Ectodermal cell (in vitro differentiated cells): ENCODE measurements around the gene DUSP23.

Experiments used
- H3K27ac ChIP-seq: 2 replicates; pipeline ENCODE4 v1.7.0; 2013; ENCODE audit warnings: mild to moderate bottlenecking, low read depth, low read length; ENCODE audit not compliant: insufficient read depth, poor library complexity, severe bottlenecking
- H3K27me3 ChIP-seq: 2 replicates; pipeline ENCODE4 v1.7.0; 2013; ENCODE audit warnings: mild to moderate bottlenecking, low read length; ENCODE audit not compliant: insufficient read depth, control insufficient read depth, poor library complexity, severe bottlenecking
- H3K36me3 ChIP-seq: one replicate; pipeline ENCODE4 v1.7.0; 2013; ENCODE audit warnings: low read length; ENCODE audit not compliant: control insufficient read depth, insufficient read depth
- H3K4me1 ChIP-seq: one replicate; pipeline ENCODE4 v1.7.0; 2013; ENCODE audit warnings: low read length; ENCODE audit not compliant: control insufficient read depth, insufficient read depth
- H3K4me3 ChIP-seq: 2 replicates; pipeline ENCODE4 v1.7.0; 2013; ENCODE audit warnings: low read depth, low read length, control low read depth; ENCODE audit not compliant: insufficient read depth
- H3K9me3 ChIP-seq: 2 replicates; pipeline ENCODE4 v1.7.0; 2013; ENCODE audit warnings: mild to moderate bottlenecking, low read length, moderate library complexity; ENCODE audit not compliant: control insufficient read depth
- WGBS, 2 experiments: methylation state at CpG; one replicate each; pipeline ENCODE4 v1.1.7; 2013; ENCODE audit warnings: missing lambda C conversion rate in 2 of 2; 5-methylcytosine and 5-hydroxymethylcytosine counted together

The DUSP23 gene

GRCh38 chr1:159800177-159800930 lies 19.6 kb downstream of the DUSP23 start:
- H3K9me3 ChIP-seq: no peaks in the 10 kb centered on the region
- H3K36me3 ChIP-seq: no peaks in the 10 kb centered on the region
- H3K4me3 ChIP-seq: no peak overlapping the region
- H3K27me3 ChIP-seq: no peaks in the 10 kb centered on the region
- no peak overlapping the region for H3K27ac ChIP-seq
- WGBS, 2 experiments: 91 to 95% methylated on average over 8 of the region's 8 CpGs
- H3K4me1 ChIP-seq: no peaks in the 10 kb centered on the region

GRCh38 chr1:159802111-159802510 lies 21.3 kb downstream of the DUSP23 start, which contains the start of gene FCRL6:
Gene FCRL6 (plus strand): TSS chr1:159802360. CDS start chr1:159802425, 65 bp downstream.
- no peak within 1 kb of the TSS for H3K27ac ChIP-seq
- H3K4me1 ChIP-seq: no peaks in the 10 kb centered on the region
- no peak within 1 kb of the TSS for H3K4me3 ChIP-seq
- 85 to 89% methylated on average over 7 to 8 of the region's 8 CpGs for WGBS, 2 experiments
- H3K9me3 ChIP-seq: no peaks in the 10 kb centered on the region
- H3K36me3 ChIP-seq: no peaks in the 10 kb centered on the region
- H3K27me3 ChIP-seq: no peaks in the 10 kb centered on the region

- H3K4me3 ChIP-seq: no peak overlapping the region
- H3K27me3 ChIP-seq: no peaks in the 10 kb centered on the region
- no peaks in the 10 kb centered on the region for H3K4me1 ChIP-seq
- H3K36me3 ChIP-seq: no peaks in the 10 kb centered on the region
- H3K9me3 ChIP-seq: no peaks in the 10 kb centered on the region
- WGBS, 2 experiments: 77 to 85% methylated on average over 7 of the region's 7 CpGs
- H3K27ac ChIP-seq: no peak overlapping the region
Measured at GRCh38 chr1:159803956-159804689, 23.4 kb downstream of the DUSP23 start.

GRCh38 chr1:159804924-159805323 lies 24.2 kb downstream of the DUSP23 start:
- Histone ChIP-seq H3K4me3 (no peak overlapping the region), H3K4me1 (no peaks in the 10 kb centered on the region), H3K36me3 (no peaks in the 10 kb centered on the region), H3K9me3 (no peaks in the 10 kb centered on the region), H3K27me3 (no peaks in the 10 kb centered on the region), H3K27ac (no peak overlapping the region)
- 89 to 94% methylated on average over 2 of the region's 2 CpGs for WGBS, 2 experiments

- H3K9me3 ChIP-seq: no peaks in the 10 kb centered on the region
- H3K4me3 ChIP-seq: no peak overlapping the region
- H3K27ac ChIP-seq: no peak overlapping the region
- no peaks in the 10 kb centered on the region for H3K4me1 ChIP-seq
- no peaks in the 10 kb centered on the region for H3K27me3 ChIP-seq
- H3K36me3 ChIP-seq: no peaks in the 10 kb centered on the region
- WGBS, 2 experiments: 93 to 97% methylated on average over 7 to 8 of the region's 8 CpGs
Measured at GRCh38 chr1:159815926-159816325, 35.2 kb downstream of the DUSP23 start.

GRCh38 chr1:159817276-159818041 lies 36.7 kb downstream of the DUSP23 start:
- Histone ChIP-seq H3K27ac (no peak overlapping the region), H3K4me1 (no peaks in the 10 kb centered on the region), H3K9me3 (no peaks in the 10 kb centered on the region), H3K27me3 (no peaks in the 10 kb centered on the region), H3K4me3 (no peak overlapping the region), H3K36me3 (no peaks in the 10 kb centered on the region)
- 94 to 95% methylated on average over 10 of the region's 11 CpGs for WGBS, 2 experiments

- no peaks in the 10 kb centered on the region for H3K9me3 ChIP-seq
- H3K4me1 ChIP-seq: peaks cover 5% of the 10 kb centered on the region
- H3K27ac ChIP-seq: no peak overlapping the region
- H3K27me3 ChIP-seq: no peaks in the 10 kb centered on the region
- H3K4me3 ChIP-seq: no peak overlapping the region
- H3K36me3 ChIP-seq: no peaks in the 10 kb centered on the region
- WGBS, 2 experiments: 86 to 87% methylated on average over 9 of the region's 9 CpGs
Measured at GRCh38 chr1:159821171-159821867, 40.6 kb downstream of the DUSP23 start.

DNA sequence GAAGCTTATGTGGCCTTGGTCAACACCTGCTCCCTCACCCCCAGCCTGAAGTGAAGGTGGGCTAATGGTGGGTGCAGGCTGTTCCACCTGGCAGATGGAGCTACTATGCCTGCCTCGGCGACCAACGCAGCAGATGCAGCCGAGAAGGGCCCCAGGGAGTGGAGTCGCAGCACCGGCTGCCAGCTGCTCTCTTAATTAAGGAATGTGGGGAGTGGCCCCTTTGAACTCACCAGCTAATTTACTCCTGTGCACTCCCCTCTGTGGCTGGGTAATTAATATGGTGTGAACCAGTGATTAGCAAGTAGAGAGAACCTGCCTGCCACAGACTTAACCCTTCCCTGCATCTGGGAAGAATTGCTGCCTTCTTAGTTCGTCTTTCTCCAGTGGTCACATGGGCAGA lies 42.6 kb downstream of the DUSP23 start:
- H3K27ac ChIP-seq: no peak overlapping the region
- 20 to 37% methylated on average over 7 of the region's 7 CpGs for whole genome bisulfite sequencing, 2 experiments

GRCh38 chr1:159825564-159825963 lies 44.8 kb downstream of the DUSP23 start:
- Histone ChIP-seq H3K4me3 (no peak overlapping the region), H3K27ac (no peak overlapping the region), H3K36me3 (no peaks in the 10 kb centered on the region), H3K9me3 (no peaks in the 10 kb centered on the region), H3K4me1 (peaks cover 10% of the 10 kb centered on the region), H3K27me3 (peaks cover 5% of the 10 kb centered on the region)
- 89 to 93% methylated on average over 3 of the region's 3 CpGs for WGBS, 2 experiments

More for the DNA sequence above, 42.6 kb downstream of the DUSP23 start:
- Histone ChIP-seq H3K36me3 (no peaks in the 10 kb centered on the region), H3K4me1 (peaks cover 5% of the 10 kb centered on the region), H3K9me3 (no peaks in the 10 kb centered on the region), H3K4me3 (no peak overlapping the region), H3K27me3 (no peaks in the 10 kb centered on the region)
